H1 (cell line): Measurements from ENCODE around the gene SIGLEC15. TPM values are rescaled to one million over a fixed set of nuclear protein-coding genes. Genes with fewer than 3 reads are reported as not detected.

Experiments
- CTCF ChIA-PET: fragments of 300-600 bp; sonication (Branson Sonifier 250); formaldehyde crosslinking; loops from one replicate; lab custom pipeline; 2021; ENCODE audit not compliant: partially characterized antibody; lab: Charles Lee
- POLR2A ChIA-PET: fragments of 300-600 bp; sonication (Branson Sonifier 250); formaldehyde crosslinking; loops from one replicate; lab custom pipeline; 2021; ENCODE audit warnings: inconsistent platforms; ENCODE audit not compliant: partially characterized antibody; lab: Charles Lee
- DNase-seq, 2 experiments: peaks; one replicate each; pipeline versions ENCODE4 v3.0.0 to v3.0.0-alpha.2; 2010 to 2022; ENCODE audit warnings: low spot score in 2 of 2, low read depth in 1 of 2, mixed read lengths in 1 of 2
- FAIRE-seq: peaks from 2 replicates; lab custom pipeline; 2011; peaks lifted over from hg19 to GRCh38; lab: Jason Lieb, UNC
- H2AFZ ChIP-seq: 2 replicates; pipeline ENCODE4 v1.8.1; 2012; ENCODE audit warnings: low read length, inconsistent platforms
- H2AK5ac ChIP-seq: 2 replicates; pipeline ENCODE4 v1.6.1; 2013; ENCODE audit warnings: low read depth, low read length
- H2BK120ac ChIP-seq: replicated peaks from 2 replicates; pipeline ENCODE3; 2013; ENCODE audit warnings: low read depth, low read length, inconsistent platforms
- H2BK12ac ChIP-seq: 2 replicates; pipeline ENCODE4 v1.6.1; 2013; ENCODE audit warnings: low read depth, low read length
- H2BK15ac ChIP-seq: 2 replicates; pipeline ENCODE4 v1.6.1; 2013; ENCODE audit warnings: low read length
- H2BK20ac ChIP-seq: 2 replicates; pipeline ENCODE4 v1.6.1; 2013; ENCODE audit warnings: low read length
- H2BK5ac ChIP-seq: 2 replicates; pipeline ENCODE4 v1.6.1; 2013; ENCODE audit warnings: low read depth, low read length
- H3K14ac ChIP-seq: 2 replicates; pipeline ENCODE4 v1.6.1; 2013; ENCODE audit warnings: inconsistent platforms; ENCODE audit not compliant: insufficient read length
- H3K18ac ChIP-seq: 2 replicates; pipeline ENCODE4 v1.6.1; 2013; ENCODE audit warnings: low read length; ENCODE audit errors: extremely low read depth
- H3K23ac ChIP-seq: 2 replicates; pipeline ENCODE4 v1.6.1; 2013; ENCODE audit warnings: inconsistent platforms; ENCODE audit not compliant: insufficient read length
- H3K23me2 ChIP-seq: 2 replicates; pipeline ENCODE4 v1.6.1; 2013; ENCODE audit warnings: low read depth, low read length
- H3K27ac ChIP-seq: 2 replicates; pipeline ENCODE4 v1.6.1; 2011; ENCODE audit warnings: low read depth, low read length, inconsistent platforms
- H3K27me3 ChIP-seq, 4 experiments: replicated peaks in 1 of 4; 1 replicate in 1 of 4; 2 replicates in 3 of 4; pipeline versions ENCODE4 v1.6.1 to v1.8.1; 2011 to 2013; ENCODE audit warnings: low read length in 3 of 4, mild to moderate bottlenecking in 3 of 4, inconsistent platforms in 2 of 4, mixed read lengths in 2 of 4, moderate library complexity in 1 of 4; ENCODE audit not compliant: control insufficient read depth in 3 of 4, insufficient read depth in 3 of 4; ENCODE audit errors: extremely low read depth in 1 of 4
- H3K36me3 ChIP-seq, 4 experiments: 2 replicates each; pipeline versions ENCODE4 v1.6.1 to v1.8.1; 2011 to 2013; ENCODE audit warnings: mild to moderate bottlenecking in 4 of 4, low read length in 3 of 4, moderate library complexity in 2 of 4, control low read depth in 1 of 4, inconsistent platforms in 1 of 4; ENCODE audit not compliant: insufficient read depth in 4 of 4, control insufficient read depth in 2 of 4
- H3K4ac ChIP-seq: replicated peaks from 2 replicates; pipeline ENCODE3; 2013; ENCODE audit warnings: low read length, low read depth, mixed read lengths, inconsistent platforms; ENCODE audit not compliant: insufficient read length
- H3K4me1 ChIP-seq, 4 experiments: replicated peaks in 1 of 4; 1 replicate in 1 of 4; 2 replicates in 3 of 4; pipeline versions ENCODE4 v1.6.1 to v1.8.1; 2011 to 2013; ENCODE audit warnings: low read length in 3 of 4, inconsistent platforms in 2 of 4, mixed read lengths in 1 of 4; ENCODE audit not compliant: insufficient read depth in 4 of 4, control insufficient read depth in 3 of 4
- H3K4me2 ChIP-seq, 2 experiments: 2 replicates each; pipeline versions ENCODE4 v1.6.1 to v1.8.1; 2011 to 2013; ENCODE audit warnings: low read depth in 2 of 2, low read length in 2 of 2, control low read depth in 1 of 2, inconsistent platforms in 1 of 2, mild to moderate bottlenecking in 1 of 2; ENCODE audit not compliant: insufficient read depth in 1 of 2
- H3K4me3 ChIP-seq, 4 experiments: fragments of 200-600, 300-600 bp in 1 of 4; sonication (generic), shearing (Covaris generic), sonication (Bioruptor Twin) in 1 of 4; 2 replicates each; pipeline versions ENCODE4 v1.5.1 to v1.8.1; 2011 to 2016; ENCODE audit warnings: low read length in 4 of 4, low read depth in 3 of 4, control low read depth in 2 of 4, inconsistent platforms in 2 of 4, mild to moderate bottlenecking in 2 of 4, mixed read lengths in 1 of 4, moderate library complexity in 1 of 4; ENCODE audit not compliant: insufficient read depth in 2 of 4; ENCODE audit errors: extremely low read depth in 1 of 4
- H3K56ac ChIP-seq: replicated peaks from 2 replicates; pipeline ENCODE3; 2013; ENCODE audit warnings: low read depth, mild to moderate bottlenecking, mixed read lengths, low read length, inconsistent platforms; ENCODE audit not compliant: insufficient read length
- H3K79me1 ChIP-seq: 2 replicates; pipeline ENCODE4 v1.6.1; 2013; ENCODE audit warnings: low read depth, low read length, control low read depth
- H3K79me2 ChIP-seq, 2 experiments: 2 replicates each; pipeline versions ENCODE4 v1.6.1 to v1.8.1; 2012 to 2013; ENCODE audit warnings: low read length in 2 of 2, mild to moderate bottlenecking in 2 of 2, inconsistent platforms in 1 of 2; ENCODE audit not compliant: insufficient read depth in 2 of 2, control insufficient read depth in 1 of 2
- H3K9ac ChIP-seq, 4 experiments: replicated peaks in 1 of 4; 1 replicate in 1 of 4; 2 replicates in 3 of 4; pipeline versions ENCODE4 v1.6.1 to v1.8.1; 2011 to 2013; ENCODE audit warnings: low read depth in 3 of 4, low read length in 3 of 4, control low read depth in 2 of 4, mild to moderate bottlenecking in 2 of 4, moderate library complexity in 2 of 4, inconsistent platforms in 1 of 4; ENCODE audit errors: extremely low read depth in 1 of 4
- H3K9me3 ChIP-seq, 2 experiments: 2 replicates each; pipeline versions ENCODE4 v1.6.1 to v1.8.1; 2012 to 2013; ENCODE audit warnings: mild to moderate bottlenecking in 2 of 2, moderate library complexity in 2 of 2, control low read depth in 1 of 2, inconsistent platforms in 1 of 2, low read depth in 1 of 2, low read length in 1 of 2, mixed read lengths in 1 of 2; ENCODE audit not compliant: insufficient read depth in 2 of 2
- H4K20me1 ChIP-seq, 2 experiments: replicated peaks in 1 of 2; 2 replicates each; pipeline versions ENCODE3 to v1.8.1; 2011 to 2013; ENCODE audit warnings: inconsistent platforms in 2 of 2, low read length in 2 of 2, mild to moderate bottlenecking in 1 of 2; ENCODE audit not compliant: insufficient read depth in 2 of 2, control insufficient read depth in 1 of 2
- H4K5ac ChIP-seq: 2 replicates; pipeline ENCODE4 v1.6.1; 2013; ENCODE audit warnings: low read length, low read depth, mixed read lengths, inconsistent platforms; ENCODE audit not compliant: insufficient read length
- H4K8ac ChIP-seq: 2 replicates; pipeline ENCODE4 v1.8.0; 2013; ENCODE audit warnings: mild to moderate bottlenecking, moderate library complexity, low read length, inconsistent platforms; ENCODE audit not compliant: insufficient read depth; ENCODE audit errors: extremely low read depth
- H4K91ac ChIP-seq: replicated peaks from 2 replicates; pipeline ENCODE3; 2013; ENCODE audit warnings: low read length, mixed read lengths, inconsistent platforms; ENCODE audit not compliant: insufficient read length
- EGR1 ChIP-seq: IDR thresholded peaks from 2 replicates; pipeline ENCODE4 v1.6.1; 2011; ENCODE audit warnings: low read depth, low read length, borderline replicate concordance
- SRF ChIP-seq: IDR thresholded peaks from 2 replicates; pipeline ENCODE4 v1.6.1; 2011; ENCODE audit warnings: mild to moderate bottlenecking, low read depth, low read length, moderate library complexity
- TEAD4 ChIP-seq: IDR thresholded peaks from 2 replicates; pipeline ENCODE4 v1.6.1; 2012; ENCODE audit warnings: low read depth, low read length, inconsistent platforms, mixed read lengths
- WGBS, 2 experiments: shearing (Covaris generic) in 1 of 2; methylation state at CpG; one replicate each; pipeline versions ENCODE4 v1.1.6 to v1.1.7; 2013 to 2015; ENCODE audit warnings: low lambda C conversion rate in 2 of 2, mixed read lengths in 2 of 2, inconsistent platforms in 1 of 2, low coverage in 1 of 2, missing lambda C conversion rate in 1 of 2; ENCODE audit not compliant: insufficient replicate concordance in 2 of 2, insufficient coverage in 1 of 2, insufficient read length in 1 of 2; ENCODE audit errors: extremely low coverage in 1 of 2, missing lambda C conversion rate in 1 of 2; 5-methylcytosine and 5-hydroxymethylcytosine counted together
- polyA plus RNA-seq, 7 experiments: library from polyadenylated mRNA; depleted of rRNA in 3 of 7; stranded (reverse) in 5 of 7; unstranded in 2 of 7; fragments of >200 nt in 5 of 7; fragments of 200-250 nt in 2 of 7; gene quantifications; 1 replicate in 5 of 7; 2 replicates in 1 of 7; 4 replicates in 1 of 7; pipeline versions ENCODE4 v1.2.1 to v1.2.3, GENCODE V29; 2011 to 2013; ENCODE audit warnings: missing spikeins in 2 of 7, mixed read lengths in 2 of 7
- total RNA-seq: library from RNA; stranded (reverse); fragmentation: NEBNext Ultra II Directional; extraction: Animal tissue kit (Norgen Biotek cat#: 25700); gene quantifications from 2 replicates; pipeline ENCODE4 v1.2.1, GENCODE V29; 2021

SIGLEC15 gene
- total and polyA plus RNA-seq, 2 of the 8 experiments (the other 6 are each of a cell fraction or from before 2014, with no cell fraction given), result 0.20 to 0.37 TPM

DNA sequence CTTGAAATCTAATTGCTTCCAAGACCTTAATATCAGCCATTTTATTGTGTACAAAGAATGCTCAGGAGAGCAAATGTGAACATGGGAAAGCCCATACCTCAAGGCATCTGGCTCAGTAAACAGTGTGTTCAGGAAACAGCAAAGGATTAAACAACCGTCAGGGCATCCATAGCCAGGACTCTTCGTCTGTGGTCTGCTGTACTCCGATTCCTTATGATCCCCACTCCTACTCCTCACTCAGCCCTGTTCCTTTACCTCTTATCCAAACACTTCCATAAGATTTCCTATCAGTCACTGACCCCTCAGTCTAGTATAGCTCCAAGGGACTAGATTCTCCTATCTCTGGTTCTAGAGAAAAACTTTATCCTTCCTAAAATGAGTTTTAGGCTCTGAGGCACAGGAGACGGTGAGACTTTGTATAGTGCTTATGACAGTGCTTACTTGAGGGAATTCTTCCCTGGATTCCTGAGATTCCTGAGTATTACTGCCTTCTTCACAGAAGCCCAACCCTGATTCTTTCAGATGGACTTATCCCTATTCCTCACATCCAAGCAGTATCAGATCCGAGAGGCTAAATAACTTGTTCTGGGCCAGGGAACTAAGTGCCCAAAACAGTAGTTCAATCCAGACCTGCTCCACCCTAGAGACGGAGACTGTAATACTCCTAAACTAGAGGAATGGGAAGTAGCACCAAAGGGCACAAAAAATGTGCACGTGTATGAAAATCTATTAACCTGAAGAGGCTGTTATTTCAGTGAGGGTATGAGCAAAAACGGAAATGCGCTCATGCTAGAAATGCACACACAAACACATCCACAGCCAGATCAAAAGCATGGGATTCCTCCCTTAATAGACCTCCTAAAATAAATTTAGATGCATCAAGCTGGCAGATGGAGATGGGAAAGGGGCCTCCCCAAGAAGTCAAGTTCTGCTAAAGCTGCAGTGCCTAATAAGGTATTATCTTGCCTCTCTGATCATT, 42.1 kb upstream of the SIGLEC15 start:
- Histone ChIP-seq H3K4me1 (peaks cover 0 to 15% (median 6%) of the 10 kb centered on the region in 4 experiments; a peak in 4 of 7 replicates), H2BK20ac (peak overlapping the region; percentile 75; the same call in 1 of the 2 replicates), H3K9ac (no peak overlapping the region), H3K36me3 (no peaks in the 10 kb centered on the region), H3K79me2 (no peaks in the 10 kb centered on the region), H3K14ac (no peak overlapping the region), H4K8ac (no peak overlapping the region), H3K23ac (no peak overlapping the region), H2BK120ac (peak overlapping the region; percentile 61), H3K4me3 (no peak overlapping the region), H3K56ac (no peak overlapping the region), H3K9me3 (no peaks in the 10 kb centered on the region), H3K27ac (no peak overlapping the region), H2BK12ac (peak overlapping the region; percentile 71), H2AK5ac (no peak overlapping the region), H4K5ac (no peak overlapping the region), H3K4me2 (0 out of 4 replicates have a peak overlapping the region, but pooled peaks of 1 of the 2 experiments have one; percentile 21), H4K20me1 (no peaks in the 10 kb centered on the region), H3K23me2 (no peaks in the 10 kb centered on the region), H3K79me1 (no peaks in the 10 kb centered on the region), H3K4ac (no peak overlapping the region), H2AFZ (peak overlapping the region; percentile 71; the same call in 1 of the 2 replicates), H3K18ac (0 out of 2 replicates have a peak overlapping the region, but pooled peaks have one; percentile 32), H4K91ac (no peak overlapping the region), H2BK5ac (peak overlapping the region; percentile 72; the same call in 1 of the 2 replicates), H3K27me3 (no peaks in the 10 kb centered on the region), H2BK15ac (no peak overlapping the region)
- FAIRE-seq (peak; percentile 7), DNase-seq (no peak)
- 84% methylated on average over 9 of the region's 9 CpGs; no CpG with 5 or more reads in 1 of the 2 experiments for WGBS, 2 experiments
- ChIA-PET POLR2A (interaction anchor here (0.8 kb wide), 1 partner anchor 10 kb away, joined by 3 read pairs; no protein-coding TSS in a partner anchor), CTCF (interaction anchor here (1.2 kb wide), 1 partner anchor 61 kb away, joined by 3 read pairs; no protein-coding TSS in a partner anchor)
- TF ChIP-seq TEAD4, result peak; percentile 95
- TF ChIP-seq SRF, result peak; percentile 31; the same call in 1 of the 2 replicates
- no peak for TF ChIP-seq EGR1
